Activated B cell treated with CpG ODN at 0.5 μM for 24 hours (primary cell): ENCODE measurements around the gene RRAGA. TPM values are rescaled to one million over a fixed set of nuclear protein-coding genes. Genes with fewer than 3 reads are reported as not detected.
A peak's percentile ranks its signal among the peaks of the same experiment; 100 is the strongest.

ENCODE experiments used
- ATAC-seq: fragments of 200-7000 bp; cut with Tn5 transposase; one replicate; pipeline ENCODE4 v1.10.0; 2021; ENCODE audit warnings: low read depth, mild to moderate bottlenecking, moderate library complexity
- CTCF ChIA-PET: fragments of 350-600 bp; sonication (Branson Sonifier 250); formaldehyde crosslinking; loops from one replicate; lab custom pipeline; 2021; ENCODE audit warnings: antibody characterized with exemption; lab: Charles Lee
- POLR2A ChIA-PET: fragments of 350-600 bp; sonication (Branson Sonifier 250); formaldehyde crosslinking; loops from one replicate; lab custom pipeline; 2021; ENCODE audit warnings: antibody characterized with exemption; lab: Charles Lee
- DNase-seq: peaks from one replicate; pipeline ENCODE4 v3.0.0; 2022
- H3K27ac Mint-ChIP-seq: one replicate; pipeline ENCODE4 v1.8.0; 2020; ENCODE audit warnings: mixed read lengths
- H3K27me3 Mint-ChIP-seq: one replicate; pipeline ENCODE4 v1.8.0; 2021; ENCODE audit warnings: mixed read lengths
- H3K36me3 Mint-ChIP-seq: one replicate; pipeline ENCODE4 v1.8.0; 2021; ENCODE audit warnings: low read depth, mixed read lengths
- H3K4me1 Mint-ChIP-seq: one replicate; pipeline ENCODE4 v1.8.0; 2021; ENCODE audit warnings: mixed read lengths
- H3K4me3 Mint-ChIP-seq: one replicate; pipeline ENCODE4 v1.8.0; 2020; ENCODE audit warnings: mild to moderate bottlenecking, mixed read lengths
- H3K9me3 Mint-ChIP-seq: one replicate; pipeline ENCODE4 v1.8.0; 2020; ENCODE audit warnings: mixed read lengths
- intact Hi-C: fragments of 100-400 bp; cut with micrococcal nuclease; formaldehyde crosslinking; loops from one replicate; pipeline ENCODE4 v1.15.1; 2024
- total RNA-seq: library from RNA; stranded (reverse); gene quantifications from 2 replicates; pipeline ENCODE4 v1.2.3, GENCODE V29; 2022
- TF ChIP-seq, protein P1 (sequence below): fragments of 200-600 bp; IDR thresholded peaks from one replicate; pipeline ENCODE4 v1.8.0; 2022; ENCODE audit warnings: antibody characterized with exemption, mild to moderate bottlenecking

RRAGA gene
- total RNA-seq, 1 donor from 2014 or later = 45.0 TPM

- TF ChIP-seq, protein P1, sequence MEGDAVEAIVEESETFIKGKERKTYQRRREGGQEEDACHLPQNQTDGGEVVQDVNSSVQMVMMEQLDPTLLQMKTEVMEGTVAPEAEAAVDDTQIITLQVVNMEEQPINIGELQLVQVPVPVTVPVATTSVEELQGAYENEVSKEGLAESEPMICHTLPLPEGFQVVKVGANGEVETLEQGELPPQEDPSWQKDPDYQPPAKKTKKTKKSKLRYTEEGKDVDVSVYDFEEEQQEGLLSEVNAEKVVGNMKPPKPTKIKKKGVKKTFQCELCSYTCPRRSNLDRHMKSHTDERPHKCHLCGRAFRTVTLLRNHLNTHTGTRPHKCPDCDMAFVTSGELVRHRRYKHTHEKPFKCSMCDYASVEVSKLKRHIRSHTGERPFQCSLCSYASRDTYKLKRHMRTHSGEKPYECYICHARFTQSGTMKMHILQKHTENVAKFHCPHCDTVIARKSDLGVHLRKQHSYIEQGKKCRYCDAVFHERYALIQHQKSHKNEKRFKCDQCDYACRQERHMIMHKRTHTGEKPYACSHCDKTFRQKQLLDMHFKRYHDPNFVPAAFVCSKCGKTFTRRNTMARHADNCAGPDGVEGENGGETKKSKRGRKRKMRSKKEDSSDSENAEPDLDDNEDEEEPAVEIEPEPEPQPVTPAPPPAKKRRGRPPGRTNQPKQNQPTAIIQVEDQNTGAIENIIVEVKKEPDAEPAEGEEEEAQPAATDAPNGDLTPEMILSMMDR = no peak
- ChIA-PET POLR2A (interaction anchor here (0.6 to 2.3 kb wide), 5 partner anchors 34 to 330 kb away, joined by 3 to 19 read pairs (median 5); partner anchors contain the start of genes DENND4C and RPS6), CTCF (interaction anchor here (1.1 to 2.9 kb wide), 3 partner anchors 36 to 407 kb away, joined by 4 to 26 read pairs (median 26); no protein-coding TSS in a partner anchor)
- no peak for ATAC-seq
- DNase-seq = no peak
- Mint-ChIP-seq H3K9me3 (no peaks in the 10 kb centered on the region), H3K4me3 (peak overlapping the region; percentile 91), H3K36me3 (peaks cover 13% of the 10 kb centered on the region), H3K27me3 (no peaks in the 10 kb centered on the region), H3K4me1 (peaks cover 46% of the 10 kb centered on the region), H3K27ac (peak overlapping the region; percentile 97)
- intact Hi-C loops = loop anchor here (1.0 to 2.0 kb wide), 9 partner anchors 52 to 1635 kb away; partner anchors contain the start of genes DENND4C, FOCAD, HAUS6 and MLLT3
These were observed 850 bp downstream of the RRAGA start for GRCh38 chr9:19049917-19050636.

GRCh38 chr9:19050637-19051591 is 1.7 kb downstream of the RRAGA start:
- no peaks in the 10 kb centered on the region for H3K27me3 Mint-ChIP-seq
- intact Hi-C loops = no loop called here
- ChIA-PET CTCF (interaction anchor here (1.6 to 2.9 kb wide), 3 partner anchors 123 to 414 kb away, joined by 5 to 26 read pairs (median 26); no protein-coding TSS in a partner anchor), POLR2A (interaction anchor here (0.8 to 2.3 kb wide), 3 partner anchors 78 to 329 kb away, joined by 3 to 19 read pairs (median 4); partner anchors contain the start of gene RPS6)
- DNase-seq (no peak), ATAC-seq (no peak)
- H3K36me3 Mint-ChIP-seq = peaks cover 16% of the 10 kb centered on the region
- peak overlapping the region; percentile 91 for H3K4me3 Mint-ChIP-seq
- TF ChIP-seq, protein P1 = no peak
- peaks cover 46% of the 10 kb centered on the region for H3K4me1 Mint-ChIP-seq
- no peaks in the 10 kb centered on the region for H3K9me3 Mint-ChIP-seq
- peak overlapping the region; percentile 97 for H3K27ac Mint-ChIP-seq

GRCh38 chr9:19057033-19057432 is 7.8 kb downstream of the RRAGA start:
- CTCF ChIA-PET = interaction anchor here (0.9 kb wide), 1 partner anchor 117 kb away, joined by 4 read pairs; no protein-coding TSS in a partner anchor
- intact Hi-C loops = no loop called here
- H3K27ac Mint-ChIP-seq = no peak overlapping the region
- TF ChIP-seq, protein P1 = no peak
- peaks cover 60% of the 10 kb centered on the region for H3K36me3 Mint-ChIP-seq
- ATAC-seq (no peak), DNase-seq (no peak)
- H3K9me3 Mint-ChIP-seq = no peaks in the 10 kb centered on the region
- peaks cover 4% of the 10 kb centered on the region for H3K4me1 Mint-ChIP-seq
- H3K27me3 Mint-ChIP-seq = no peaks in the 10 kb centered on the region
- no peak overlapping the region for H3K4me3 Mint-ChIP-seq
- POLR2A ChIA-PET = no interaction called here

DNA sequence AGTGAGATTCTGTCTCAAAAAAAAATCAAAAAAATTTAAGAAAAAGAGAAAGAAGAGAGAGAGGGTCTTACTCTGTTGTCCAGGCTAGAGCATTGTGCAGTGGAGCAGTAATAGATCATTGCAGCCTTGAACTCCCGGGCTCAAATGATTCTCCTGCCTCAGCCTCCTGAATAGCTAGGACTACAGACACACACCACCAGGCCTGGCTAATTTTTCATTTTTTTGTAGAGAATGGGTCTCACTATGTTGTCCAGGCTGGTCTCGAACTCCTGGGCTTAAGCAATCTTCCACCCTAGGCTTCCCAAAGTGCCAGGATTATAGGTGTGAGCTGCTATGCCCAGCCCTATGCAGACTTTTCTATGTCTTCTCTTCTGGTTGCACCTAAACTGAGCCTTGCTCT is 25.0 kb downstream of the RRAGA start:
- ChIA-PET POLR2A (no interaction called here), CTCF (interaction anchor here (1.4 kb wide), 1 partner anchor 25 kb away, joined by 3 read pairs; the partner anchor contains the start of gene RRAGA)
- ATAC-seq (no peak), DNase-seq (no peak)
- H3K36me3 Mint-ChIP-seq = peaks cover 62% of the 10 kb centered on the region
- no peak overlapping the region for H3K4me3 Mint-ChIP-seq
- intact Hi-C loops = no loop called here
- H3K27ac Mint-ChIP-seq = no peak overlapping the region
- no peaks in the 10 kb centered on the region for H3K4me1 Mint-ChIP-seq
- no peaks in the 10 kb centered on the region for H3K9me3 Mint-ChIP-seq
- TF ChIP-seq, protein P1 = no peak
- no peaks in the 10 kb centered on the region for H3K27me3 Mint-ChIP-seq
